T-helper 9 cell (primary cell): ENCODE data around the gene MCL1.

ENCODE experiments used
- DNase-seq: peaks from one replicate; pipeline ENCODE4 v3.0.0-alpha.2; 2020

The MCL1 gene

DNA sequence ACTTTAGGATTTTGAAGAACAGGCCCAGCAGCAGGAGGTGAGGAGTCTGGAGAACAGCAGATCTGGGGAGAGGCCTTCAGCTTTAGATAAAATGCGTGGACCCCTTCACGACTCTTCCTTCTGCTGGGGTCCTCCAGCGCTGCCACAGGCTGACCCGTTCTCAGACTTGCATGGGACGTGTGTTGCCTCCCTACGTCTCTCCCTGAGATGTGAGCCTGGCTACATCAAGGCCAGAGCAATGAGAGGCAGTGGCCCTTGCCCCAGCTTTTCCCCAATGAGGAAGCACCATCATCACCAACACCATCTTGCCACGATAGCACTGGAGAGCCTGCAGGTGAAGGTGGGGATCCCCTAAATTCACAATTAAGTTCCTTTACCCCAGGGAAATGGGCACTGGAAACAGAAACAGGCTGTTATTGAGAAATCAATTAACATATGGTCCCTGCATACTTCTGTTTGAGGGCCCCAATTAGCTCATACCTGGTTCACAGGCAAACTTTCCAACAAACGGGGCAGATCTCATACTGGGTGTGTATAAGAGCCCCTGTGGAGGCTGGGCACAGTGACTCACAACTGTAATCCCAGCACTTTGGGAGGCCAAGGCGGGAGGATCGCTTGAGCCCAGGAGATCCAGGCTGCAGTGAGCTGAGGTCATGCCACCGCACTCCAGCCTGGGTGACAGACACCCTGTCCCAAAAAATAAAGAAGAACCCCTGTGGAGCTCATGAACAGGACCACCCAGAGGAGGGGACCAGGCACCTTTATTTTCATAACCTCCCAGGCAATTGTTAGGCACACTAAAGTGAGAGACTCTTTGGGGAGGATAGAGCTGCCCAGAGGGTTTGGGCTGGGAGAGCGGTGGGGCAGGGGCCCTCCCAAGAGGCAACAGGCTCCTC lies 42.3 kb downstream of the MCL1 start:
- no peak for DNase-seq

DNA sequence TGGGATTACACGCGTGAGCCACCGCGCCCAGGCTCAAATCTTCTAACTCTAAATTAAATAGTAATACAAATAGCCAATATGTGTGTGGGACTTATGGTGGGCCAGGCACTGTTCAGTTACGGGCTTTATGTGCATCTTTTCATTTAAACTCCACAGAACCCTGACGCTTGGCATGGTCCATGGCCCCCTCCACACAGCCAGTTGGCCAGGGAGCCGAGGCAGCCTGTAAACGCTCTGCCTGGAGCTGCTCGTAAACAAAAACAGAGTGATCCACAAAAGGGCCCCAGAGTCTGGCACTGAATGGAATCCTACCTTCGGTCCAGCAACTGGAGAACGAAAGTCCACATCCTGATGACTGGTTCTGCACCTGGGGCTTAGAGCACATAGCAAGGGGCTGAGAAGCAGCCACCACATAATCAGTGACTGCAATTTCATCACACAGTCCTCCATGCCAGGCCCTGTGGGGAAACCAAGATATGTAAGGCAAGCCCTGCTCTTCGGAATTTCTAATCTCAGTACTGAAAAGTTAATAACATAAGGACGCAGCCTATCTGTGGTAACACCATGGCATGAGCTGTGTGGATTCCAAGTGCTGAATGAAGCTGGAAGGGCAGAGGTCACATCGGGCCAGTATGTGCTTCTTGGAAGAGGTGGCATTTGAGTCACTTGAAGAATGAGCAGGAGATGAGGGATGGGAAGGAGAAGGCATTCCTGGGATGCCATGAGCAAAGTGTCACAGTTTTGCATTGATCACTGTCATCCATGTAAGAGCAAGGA lies 43.7 kb downstream of the MCL1 start:
- no peak for DNase-seq

DNA sequence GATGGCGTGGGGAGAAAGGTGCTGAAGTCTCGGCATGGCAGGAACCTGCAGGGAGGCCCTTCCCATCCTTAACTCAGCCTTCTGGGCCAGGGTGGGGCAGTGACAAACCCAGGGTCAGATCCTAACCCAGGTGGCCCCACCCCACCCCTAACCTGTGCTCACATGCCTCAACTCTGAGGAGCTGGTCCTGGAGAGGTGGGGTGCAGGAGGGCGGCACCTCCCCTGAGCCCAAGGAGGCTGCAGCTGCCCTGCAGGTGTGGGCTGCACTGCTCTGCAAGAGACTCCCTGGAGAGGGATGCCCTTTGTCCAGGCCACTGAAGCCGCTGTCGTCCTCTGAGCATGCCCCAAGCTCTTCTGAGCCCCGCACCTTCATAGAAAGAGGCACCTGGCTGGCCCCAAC lies 45.4 kb downstream of the MCL1 start:
- DNase-seq = no peak

DNA sequence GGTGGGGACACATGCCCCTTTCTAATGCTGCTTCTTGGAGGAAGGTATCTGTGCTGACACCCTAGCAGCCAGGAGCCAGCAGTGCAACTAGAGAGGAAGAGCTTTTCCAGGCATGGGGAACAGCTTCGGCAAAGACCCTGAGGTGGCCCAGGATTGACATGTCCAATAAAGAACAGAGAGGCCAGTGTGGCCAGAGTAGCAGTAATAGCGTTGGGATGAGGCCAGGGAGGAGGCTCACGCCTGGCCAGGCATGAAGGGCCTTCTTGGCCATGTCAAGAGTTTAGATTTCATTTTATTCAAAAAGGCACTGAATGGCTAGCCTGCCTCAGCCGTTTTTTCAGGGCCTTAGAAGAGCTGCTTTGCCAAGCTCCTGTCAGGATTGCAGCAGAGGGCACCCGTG lies 46.5 kb downstream of the MCL1 start:
- no peak for DNase-seq

DNA sequence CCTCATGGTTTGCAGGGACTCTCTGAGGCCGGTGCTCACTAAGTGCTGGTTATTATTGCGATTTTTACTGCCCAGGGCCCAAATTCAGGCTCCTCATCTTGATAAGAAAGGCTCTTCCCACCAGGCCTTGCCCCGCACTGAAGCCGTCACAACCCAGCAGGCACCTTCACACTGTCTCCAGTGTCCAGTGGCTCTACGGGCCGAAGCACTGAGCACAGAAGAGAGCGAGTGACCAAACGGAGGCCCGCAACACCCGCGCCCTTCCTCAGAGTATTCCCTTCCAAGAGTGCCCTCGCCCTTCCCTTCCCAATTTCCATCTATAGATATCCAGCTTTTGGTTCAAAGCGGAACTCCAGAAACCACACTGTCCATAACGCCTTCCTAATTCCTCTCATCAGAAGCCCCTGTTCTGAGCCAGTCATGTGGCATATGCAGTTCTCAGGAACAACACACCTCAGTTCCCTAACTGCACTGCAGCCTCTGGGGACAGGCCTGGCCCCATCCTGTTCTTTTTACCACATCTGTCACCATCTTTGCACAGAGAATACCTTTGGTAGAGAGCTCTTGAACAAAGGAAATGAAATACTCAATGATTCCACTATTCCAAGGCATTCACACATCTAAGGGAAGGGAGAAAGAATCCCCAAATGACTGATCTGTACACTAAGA lies 48.8 kb downstream of the MCL1 start:
- DNase-seq = no peak

DNA sequence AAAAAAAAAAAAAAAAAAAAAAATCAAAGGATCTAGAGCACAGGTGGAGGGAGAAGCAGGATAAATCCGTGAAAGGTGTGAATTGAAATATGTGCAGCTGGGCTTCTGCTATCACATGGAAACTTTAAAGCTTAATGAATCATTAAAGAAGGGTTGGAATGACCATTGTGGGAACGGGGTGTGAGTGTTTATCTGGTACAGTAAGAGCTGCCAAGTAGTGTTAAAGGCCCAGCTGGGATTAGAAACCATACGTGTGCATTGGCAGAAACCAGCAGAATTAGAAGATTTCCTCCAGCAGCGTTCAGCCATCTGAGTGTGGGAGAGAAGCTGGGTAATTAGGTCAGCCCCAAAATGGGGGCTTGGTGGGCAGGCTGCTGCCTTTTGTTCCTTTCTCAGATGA lies 50.4 kb downstream of the MCL1 start:
- no peak for DNase-seq

DNA sequence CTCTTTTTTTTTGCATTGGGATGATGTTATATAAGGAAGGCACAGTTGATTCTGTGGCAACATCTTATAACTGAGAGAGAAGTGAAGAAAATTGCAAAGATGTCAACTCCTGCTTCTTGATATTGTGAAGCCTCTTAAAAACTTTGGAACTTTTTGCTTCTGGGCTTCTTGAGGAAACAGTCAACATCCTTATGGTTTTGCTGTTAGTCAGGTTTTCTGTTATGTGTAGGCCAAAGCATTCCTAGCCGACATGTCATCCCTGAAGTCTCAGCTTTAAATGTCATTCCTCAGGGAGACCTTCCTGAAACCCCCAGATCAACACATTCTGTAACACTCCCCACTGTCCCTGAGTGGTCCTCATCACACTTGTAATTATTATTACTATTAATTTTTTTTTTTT lies 51.2 kb downstream of the MCL1 start:
- DNase-seq = no peak

DNA sequence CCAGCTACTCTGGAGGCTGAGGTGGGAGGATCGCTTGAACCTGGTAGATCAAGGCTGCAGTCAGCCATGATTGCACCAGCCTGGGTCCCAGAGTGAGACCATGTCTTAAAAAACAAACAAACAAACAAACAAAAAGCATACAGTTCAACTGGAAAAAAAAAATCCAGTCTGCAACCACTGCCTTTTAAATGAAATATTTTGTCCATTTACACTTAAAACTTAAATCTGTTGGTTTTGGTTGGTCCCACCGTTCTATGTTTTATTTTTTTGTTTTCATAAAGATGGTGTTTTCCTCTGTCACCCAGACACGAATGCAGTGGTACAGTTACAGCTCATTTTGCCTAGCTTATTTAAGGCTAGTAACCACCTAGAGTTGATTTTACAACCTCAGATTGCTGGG lies 54.1 kb downstream of the MCL1 start:
- no peak for DNase-seq
